ENCODE measurements around the gene LRP3.
"Not testable (repeated sequence)": the region's sequence is repeated elsewhere in the genome, so short reads cannot be mapped to it uniquely, and the experiment has no call there.

Gene LRP3

DNA sequence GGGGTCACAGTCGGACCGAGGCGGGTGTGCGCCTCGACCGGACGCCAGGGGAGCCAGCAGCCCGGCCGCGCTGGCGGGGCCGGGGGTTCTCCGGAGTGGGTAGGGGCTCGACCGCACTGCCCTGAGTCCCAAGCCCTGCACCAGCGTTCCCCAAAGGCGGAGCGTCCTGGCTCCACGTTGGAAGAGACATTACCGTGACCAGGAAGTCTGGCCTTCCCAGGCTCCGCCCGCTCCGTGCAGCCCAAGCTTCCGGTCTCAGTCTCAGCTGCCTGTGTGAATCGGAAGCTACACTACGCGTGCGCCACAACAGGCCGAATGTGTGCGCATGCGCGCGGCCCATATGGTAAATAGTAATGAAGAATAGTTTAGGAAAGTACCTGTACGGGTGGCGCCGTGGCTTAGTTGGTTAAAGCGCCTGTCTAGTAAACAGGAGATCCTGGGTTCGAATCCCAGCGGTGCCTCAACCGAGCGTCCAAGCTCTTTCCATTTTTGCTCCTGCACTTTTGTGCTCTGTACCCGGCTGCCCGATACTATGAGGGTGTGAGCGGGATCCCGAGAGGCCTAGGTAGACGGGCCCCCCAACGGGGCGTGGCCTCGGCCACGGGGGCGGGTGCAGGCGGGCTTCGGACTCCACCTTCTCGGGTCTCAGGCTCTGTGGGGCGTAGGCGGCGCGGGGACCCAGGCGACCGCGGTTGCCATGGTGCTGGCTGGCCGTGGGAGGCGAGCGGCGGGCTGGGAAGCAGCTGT, 17.3 kb upstream of the LRP3 start:
- DNase-seq, result peak; percentile 99

DNA sequence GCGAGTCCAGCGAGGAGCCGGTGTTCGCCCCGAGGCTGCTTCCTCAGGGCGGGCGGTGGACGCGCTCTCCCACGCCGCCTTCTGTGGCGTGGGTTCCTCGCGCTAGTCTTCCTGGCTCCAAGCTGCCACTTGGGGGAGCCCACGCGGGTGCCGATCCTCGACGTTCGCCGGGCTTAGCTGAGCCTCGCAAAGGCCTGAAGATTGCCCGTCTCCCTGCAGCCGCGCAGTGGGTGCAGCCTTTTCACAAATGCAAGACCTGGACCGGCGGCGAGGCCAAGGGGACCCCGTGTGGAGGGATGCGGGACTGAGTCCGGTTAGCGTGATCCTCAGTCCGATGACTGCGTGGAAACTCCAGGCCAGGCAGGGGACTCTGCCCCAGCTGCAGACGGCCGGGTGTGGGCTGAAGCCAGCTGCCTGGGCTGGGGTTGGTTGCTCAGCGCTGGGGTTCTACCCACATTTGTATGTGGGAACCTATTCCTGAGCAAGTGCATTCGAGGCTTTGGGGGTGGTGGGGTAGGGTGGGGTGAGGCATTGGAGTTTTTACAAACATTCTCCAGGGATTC, 16.6 kb upstream of the LRP3 start:
- DNase-seq, result no peak

DNA sequence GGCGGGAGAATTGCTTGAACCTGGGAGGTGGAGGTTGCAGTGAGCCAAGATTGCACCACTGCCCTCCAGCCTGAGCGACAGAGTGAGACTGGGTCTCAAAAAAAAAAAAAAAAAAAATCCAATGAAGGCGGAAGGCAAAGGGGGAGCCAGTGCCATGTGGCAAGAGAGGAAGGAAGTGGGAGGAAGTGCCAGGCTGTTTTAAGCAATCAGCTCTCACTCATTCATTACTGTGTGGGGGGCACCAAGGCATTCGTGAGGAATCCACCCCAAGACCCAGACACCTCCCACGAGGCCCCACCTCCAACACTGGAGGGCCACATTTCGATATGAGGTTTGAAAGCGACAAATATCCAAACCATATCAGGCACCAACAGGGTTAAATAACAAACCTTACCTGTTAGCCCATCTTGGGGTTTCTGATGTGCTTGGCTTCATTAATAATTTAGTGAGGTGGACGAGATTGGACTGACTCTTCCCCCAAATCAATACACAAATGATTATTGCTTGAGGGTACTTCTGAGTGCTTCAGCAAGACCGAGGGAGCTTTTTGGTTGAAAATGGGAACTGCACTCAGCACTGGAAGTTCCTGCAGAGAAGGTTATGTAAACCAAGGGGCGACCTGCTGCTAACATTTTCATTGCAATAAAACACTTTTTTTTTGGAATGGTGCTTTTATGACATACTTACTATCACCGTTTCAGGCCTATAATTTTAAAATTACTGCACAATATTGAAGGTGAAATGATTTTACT, 7.5 kb upstream of the LRP3 start:
- no peak for DNase-seq

DNA sequence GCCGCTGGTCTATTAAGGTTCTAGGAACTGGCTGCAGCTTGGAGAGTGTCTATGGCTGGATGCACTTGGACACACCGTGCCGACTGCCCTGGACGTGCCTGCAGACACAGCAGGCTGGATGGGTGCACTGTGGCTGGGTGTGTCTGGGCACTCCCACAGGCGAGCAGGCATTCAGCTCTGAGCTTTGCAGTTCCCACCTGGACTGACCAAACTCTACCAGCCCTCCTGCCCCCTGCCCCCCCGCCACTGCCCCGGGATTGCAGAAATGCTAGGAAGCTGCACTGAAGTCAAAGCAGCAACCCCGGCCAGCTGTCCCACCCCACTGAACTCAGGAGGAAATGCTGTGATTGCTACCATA, 7.0 kb upstream of the LRP3 start:
- no peak for DNase-seq

DNA sequence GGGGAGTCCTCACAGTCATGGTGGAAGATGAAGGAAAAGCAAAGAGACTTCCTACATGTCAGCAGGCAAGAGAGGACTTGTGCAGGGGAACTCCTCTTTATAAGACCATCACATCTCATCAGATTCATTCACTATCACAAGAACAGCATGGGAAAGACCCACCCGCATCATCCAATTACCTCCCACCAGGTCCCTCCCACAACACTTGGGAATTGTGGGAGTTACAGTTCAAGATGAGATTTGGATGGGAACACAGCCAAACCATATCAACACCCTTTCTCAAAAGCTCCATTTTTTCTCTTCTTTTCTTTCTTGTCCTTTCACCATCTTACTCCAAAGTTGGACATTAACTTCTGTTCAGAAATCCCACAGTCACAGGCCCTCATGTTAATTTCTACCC, 4.7 kb upstream of the LRP3 start:
- DNase-seq, result no peak

DNA sequence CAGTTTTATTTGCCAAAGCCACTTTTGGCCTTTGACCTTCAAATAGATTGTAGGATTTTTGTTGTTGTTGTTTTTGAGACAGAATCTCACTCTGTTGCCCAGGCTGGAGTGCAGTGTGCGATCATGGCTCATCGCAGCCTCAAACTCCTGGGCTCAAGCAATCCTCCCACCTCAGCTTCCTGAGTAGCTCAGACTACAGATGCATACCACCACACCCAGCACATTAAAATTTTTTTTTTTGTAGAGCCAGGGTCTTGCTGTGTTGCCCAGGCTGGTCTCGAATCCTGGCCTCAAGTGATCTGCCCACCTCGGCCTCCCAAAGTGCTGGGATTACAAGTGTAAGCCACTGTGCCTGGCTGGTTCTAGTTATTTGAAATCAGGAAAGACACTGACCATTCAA, 3.0 kb upstream of the LRP3 start:
- not testable (repeated sequence) for DNase-seq

DNA sequence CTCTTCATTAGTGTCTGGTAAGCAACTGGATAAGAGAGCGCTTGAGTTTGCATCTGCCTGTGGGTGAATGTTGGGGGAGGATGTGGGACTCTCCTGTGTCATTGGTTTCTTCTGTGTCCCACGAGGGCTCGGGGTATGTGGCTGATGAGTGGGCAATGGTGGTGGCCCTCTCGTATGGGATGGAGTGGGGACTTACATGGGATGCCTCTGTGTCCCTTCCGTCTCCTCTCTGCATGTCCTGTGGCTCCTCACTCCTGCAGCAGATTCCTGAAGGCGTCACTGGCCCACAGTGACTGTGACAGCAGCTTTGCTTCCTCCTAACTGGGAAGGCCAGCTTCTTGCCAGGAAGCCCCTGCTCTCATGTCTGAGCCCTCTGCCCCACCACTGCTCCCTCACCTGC, 2.6 kb upstream of the LRP3 start:
- no peak for DNase-seq

DNA sequence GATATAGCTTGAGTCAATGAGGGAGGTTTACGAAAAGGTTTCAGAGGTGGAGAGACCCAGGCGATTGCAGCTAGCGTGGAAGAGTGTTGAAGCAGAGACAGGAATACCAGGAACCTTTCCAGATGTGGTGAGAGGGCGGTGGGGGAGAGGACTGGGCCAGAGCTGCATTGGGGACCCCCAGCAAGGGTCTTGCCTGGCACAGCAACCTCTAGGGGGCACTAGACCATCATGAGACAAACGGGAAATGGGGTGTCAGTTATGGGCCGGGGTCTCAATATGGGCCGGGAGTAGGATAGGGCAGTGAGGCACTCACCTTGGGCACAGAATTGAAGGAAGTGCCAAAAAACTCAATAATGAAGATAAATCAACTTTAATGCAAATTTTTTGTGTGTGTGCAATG, 2.1 kb upstream of the LRP3 start:
- no peak for DNase-seq

DNA sequence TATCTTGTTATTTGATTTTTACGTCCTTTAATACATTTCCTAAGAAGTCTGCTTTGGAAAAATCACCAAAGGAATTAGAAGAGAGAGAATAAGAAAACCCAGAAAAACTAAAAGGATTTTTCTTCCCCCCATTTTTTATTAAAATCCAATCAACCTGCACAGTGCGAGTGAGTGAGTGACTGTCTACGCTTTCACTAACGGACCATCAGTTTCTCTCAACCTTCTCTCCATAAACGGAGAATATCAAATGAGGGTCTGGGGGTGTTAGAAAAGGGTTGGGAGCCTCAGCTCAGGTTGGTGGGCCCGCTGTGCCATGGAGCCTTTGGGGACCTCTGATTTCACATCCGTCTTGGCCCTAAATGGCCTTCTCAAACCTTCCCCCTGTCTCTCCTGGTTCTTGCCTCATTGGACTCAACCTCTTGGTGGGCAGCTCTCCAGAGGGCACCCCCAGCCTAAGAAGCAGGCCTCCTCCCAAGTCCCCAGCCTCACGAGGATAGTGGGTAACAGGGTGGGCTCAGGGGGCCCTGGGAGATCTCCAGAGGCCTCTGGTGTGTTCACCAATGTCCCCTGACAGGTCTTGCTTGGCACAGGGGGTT, 763 bp upstream of the LRP3 start:
- DNase-seq, result no peak

DNA sequence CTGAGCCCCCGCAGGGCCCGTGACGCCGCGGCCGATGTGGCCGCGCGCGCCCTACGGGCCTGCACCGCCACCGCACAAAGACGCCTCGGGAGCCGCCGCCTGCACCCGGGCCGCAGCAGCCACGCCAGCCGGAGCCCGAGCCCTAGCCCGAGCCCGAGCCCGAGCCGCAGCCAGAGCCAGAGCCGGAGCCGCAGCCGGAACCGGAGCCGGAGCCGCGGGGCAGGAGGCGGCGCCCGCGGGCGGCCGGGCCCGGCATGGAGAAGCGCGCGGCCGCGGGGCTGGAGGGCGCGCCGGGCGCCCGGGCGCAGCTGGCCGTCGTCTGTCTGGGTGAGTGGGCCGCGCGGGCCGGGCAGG, 379 bp downstream of the LRP3 start:
- DNase-seq, result no peak

DNA sequence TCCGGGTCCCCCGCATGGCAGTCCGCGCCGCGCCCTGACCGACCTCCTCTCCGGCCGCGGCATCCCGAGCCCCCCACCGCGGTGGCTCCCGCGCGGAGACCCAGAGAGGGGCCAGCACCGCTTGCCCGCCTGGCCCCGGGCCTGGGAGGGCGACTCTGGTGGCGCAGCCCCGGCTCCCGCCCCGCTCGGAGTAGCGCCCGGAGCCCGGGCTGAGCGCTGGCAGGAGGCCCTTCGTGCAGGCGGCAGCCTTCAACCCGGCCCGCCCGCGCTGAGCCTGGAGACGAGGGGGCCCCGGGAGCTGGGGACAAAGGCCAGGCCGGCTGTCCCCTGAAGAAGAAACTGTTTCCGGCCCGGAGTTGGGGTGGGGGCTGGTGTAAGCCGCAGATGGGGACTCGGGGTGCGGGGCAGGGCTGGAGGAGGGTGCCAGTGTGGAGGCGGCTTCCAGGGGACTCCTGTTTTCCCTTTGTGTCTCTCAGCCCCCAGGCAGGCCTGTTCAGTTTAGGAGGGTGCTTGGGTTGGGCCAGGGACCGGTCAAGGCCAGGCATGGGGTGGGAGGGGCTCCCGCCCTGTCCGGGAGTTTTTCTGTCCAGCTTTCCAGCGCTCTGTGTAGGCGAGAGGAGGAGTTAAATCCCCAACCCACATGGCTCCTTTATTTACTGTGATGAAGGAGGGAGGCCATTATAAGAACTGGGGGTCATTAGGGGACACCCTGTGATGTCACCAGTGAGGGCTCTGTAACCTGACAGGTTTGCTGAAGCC, 935 bp downstream of the LRP3 start:
- DNase-seq, result peak; percentile 3

DNA sequence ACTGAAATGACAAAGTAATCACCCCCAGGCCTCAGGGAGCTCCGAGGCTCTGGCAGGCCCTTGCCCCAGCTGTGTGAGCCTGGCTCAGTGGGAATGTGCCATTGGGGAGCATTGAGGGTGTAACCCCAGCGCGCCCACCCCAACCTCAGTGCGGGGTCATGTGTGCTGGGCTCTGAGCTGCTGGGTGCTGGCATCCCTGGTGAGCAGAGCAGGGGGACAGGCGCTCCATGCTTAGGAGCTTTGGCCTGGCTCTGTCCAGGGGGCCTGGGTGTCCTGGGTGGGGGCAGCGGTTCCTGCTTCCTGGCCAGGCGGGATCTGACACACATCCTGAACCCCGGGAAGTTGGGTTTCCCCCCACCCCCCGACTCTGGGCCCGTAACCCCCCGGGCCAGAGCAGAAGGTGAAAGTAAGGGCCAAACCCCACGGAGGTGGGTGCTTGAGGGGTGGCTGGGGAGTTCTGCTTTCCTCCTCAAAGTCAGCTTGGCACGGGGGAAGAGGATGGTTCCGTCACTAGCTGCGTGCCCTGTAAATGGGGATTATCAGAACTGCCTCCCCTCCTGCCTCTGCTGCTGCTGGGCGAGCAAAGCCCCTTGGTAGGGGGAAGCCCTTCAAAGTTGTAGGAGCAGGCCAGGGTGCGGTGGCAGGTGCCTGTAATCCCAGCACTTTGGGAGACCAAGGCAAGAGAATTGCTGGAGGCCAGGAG, 1.7 kb downstream of the LRP3 start:
- DNase-seq, result no peak

DNA sequence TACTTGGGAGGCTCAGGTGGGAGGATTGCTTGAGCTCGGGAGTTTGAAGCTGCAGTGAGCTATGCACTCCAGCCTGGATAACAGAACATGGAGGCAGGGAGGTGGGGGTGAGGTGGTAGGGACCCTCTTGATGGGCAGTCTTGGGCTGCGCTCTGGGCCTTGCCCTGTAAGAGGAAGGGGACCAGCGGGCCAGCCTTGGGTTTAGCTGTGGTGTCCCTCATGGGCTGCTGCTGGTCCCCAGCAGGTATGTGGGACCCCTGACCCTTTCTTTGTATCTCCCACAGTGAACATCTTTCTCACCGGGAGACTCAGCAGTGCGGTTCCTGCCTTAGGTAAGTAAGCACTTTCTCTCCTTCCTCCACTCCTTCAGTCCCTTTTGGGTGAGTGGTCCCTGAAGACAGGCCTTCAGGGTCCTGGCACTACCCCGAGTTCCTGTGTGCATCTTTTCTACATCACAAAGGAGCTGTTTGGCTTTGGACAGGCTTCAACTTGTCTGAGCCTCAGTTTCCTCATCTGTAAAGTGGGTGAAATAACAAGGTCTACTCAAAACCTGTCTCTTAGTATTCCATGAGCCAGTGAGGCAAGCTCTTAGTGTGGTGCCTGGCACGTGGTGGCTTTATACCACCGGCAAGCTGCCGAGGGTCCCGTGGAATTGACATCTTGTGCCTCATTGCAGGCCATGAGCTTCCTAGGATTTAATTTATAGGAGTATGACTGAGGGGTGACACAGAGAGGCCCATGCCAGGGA, 2.5 kb downstream of the LRP3 start:
- no peak for DNase-seq

DNA sequence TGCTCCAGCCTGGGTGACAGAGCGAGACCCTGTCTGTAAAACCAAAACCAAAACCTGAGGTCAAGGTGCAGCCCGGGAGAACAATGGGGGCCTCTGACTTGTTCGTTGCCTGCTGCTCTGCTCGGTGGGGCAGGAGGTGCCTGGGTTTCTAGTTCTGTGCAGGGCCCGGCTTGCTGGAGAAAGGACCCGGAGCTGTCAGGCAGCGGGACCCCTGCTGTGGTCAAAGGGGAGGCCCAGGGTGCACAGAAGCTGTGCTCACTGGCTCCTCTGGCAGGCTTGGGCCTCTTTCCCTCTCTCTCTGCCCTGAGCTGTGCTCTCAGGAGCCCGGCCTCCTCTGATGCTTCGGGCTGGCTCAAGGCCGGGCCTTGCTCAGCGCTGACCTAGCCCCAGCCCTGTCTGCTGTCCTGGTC, 3.5 kb downstream of the LRP3 start:
- DNase-seq, result no peak

DNA sequence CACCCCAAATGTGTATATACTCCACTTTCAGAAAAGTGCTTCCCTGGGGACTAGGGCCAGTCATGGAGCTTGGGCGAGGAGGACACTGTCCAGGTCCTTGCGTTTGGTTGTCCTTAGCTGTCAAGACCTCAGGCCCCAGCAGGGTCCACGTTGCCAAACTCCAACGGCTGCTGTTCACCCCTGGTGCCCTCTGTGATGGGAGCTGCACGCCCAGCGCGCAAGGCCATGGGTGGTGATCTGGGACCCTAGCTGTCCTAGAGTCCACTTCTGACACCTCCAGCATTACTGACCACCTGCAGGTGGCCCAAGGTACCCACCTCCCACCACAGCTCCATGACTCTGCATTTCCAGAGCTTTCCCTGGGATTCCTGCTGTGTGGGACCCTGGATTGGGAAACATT, 4.0 kb downstream of the LRP3 start:
- DNase-seq, result no peak

DNA sequence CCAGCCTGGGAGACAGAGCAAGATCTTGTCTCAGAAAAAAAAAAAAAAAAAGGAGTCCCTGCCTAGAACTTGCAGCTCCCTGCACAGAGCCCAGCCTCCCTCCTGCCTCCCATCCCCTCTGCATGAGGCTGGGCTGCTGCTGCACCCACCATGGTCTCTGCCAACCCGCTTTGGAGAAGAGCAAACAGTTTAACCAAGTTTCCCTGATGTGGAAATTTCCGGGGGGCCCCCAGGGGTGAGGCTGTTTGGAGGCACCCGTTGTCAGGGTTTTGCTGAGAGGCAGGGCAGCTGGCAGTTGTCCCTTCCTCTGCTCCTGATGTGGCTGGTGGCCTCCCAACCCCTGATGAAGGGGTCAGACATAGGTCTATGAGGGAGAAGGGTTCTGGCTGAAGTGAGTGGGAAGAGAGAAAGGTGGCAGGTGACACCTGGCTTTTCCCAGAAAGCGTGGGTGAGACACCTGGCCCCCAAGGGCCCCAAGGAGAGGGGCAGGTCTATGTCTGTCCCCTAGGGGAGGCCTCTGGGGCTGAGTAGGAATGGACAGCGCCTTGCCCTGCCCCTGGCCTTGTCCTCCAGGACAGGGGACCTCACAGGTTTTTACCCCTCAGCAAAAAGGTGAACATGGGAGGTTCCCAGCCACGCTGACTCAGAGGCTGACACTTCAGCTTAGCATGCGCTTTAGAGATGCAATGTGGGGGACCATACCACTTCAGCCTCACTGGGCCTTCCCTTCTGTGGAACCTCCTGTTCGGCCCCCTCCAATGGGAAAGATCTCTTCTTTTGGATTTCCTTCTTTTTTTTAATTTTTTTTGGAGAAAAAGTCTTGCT, 5.5 kb downstream of the LRP3 start:
- no peak for DNase-seq

DNA sequence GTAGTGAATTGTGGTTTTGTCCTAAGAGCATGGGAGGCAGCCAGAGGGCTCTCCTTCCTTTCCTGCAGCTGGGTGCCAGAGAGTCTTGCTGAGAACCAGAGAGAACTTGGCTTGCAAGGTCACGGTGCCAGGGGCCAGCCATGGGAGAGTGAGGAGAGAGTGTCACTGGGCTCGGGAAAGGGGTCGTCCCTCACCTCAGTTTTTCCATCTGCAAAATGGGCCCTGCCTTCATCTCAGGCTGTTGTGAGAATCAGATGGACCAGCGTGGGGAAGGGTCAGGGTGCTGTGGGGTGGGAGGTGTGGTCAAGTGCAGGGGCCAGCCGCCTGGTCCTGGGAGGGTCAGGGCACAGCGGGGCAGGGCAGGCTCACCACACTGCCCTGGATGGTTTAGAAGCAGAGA, 7.3 kb downstream of the LRP3 start:
- no peak for DNase-seq

DNA sequence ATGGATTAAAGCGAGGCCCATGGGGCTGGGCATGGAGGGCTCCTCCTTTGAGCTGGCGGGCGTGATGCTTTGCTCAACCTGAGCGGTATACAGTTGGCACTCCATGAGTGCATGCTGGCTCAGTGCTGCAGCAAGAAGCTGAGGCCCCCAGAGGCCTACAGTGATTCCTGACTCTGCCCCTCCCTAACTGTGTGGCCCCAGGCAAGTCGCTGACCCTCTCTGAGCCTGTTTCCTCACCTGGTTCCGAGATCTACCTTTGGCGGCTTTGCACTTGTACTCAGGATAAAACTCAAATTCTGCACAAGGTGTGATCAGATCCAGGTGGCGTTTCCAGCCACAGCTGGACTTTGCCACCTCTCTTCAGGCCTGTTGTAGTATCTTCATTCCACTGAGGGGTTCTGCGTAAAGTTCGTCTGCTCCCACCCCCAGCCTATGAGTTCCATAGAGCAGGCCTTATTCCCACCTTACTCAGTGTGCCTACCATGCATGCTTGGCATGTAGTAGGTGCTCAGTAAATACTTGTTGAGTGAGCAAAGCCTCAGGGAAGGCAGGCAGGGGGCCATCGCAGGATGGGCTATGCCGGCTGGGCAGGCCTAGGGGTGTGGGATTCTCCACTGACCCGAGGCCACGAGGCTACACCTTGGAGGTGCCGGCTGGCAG, 7.9 kb downstream of the LRP3 start:
- no peak for DNase-seq

DNA sequence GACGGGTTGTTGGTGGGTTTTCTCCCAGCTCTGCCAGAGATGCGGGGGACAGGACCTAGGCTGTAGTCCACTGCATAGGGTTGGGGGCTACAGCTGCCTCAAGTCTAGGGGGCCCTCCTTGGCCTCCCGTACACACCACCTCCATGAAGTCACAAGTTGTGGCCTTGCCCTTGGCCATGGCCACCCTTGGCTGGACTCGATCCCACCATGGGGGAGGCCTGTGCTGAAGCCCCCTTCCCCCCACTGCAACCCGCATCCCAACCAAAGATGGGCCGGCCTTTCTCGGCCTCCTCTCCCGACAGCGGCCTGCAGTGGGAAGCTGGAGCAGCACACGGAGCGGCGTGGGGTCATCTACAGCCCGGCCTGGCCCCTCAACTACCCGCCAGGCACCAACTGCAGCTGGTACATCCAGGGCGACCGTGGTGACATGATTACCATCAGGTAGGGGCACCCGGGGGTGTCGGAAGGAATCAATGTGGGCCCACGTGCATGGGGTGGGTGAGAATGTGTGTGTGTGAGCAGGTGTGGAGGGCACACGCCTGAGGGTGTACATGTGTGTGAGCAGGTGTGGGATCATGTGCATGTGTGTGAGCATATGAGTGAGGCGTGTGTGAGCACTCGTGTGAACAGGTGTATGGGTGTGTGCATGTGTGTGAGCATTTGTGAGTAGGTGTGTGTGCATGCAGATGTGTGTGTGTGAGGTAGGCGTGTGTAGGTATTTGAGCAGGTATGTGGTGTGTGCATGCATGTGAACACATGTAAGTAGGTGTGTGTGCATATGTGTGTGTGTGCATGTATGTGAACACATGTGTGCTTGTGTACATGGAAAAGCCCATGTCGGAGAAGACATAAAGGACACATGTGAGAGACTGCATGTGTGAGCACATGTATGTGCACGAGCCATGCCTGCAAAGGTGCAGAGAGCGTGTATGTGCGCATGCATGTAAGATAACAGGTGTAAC, 8.7 kb downstream of the LRP3 start:
- DNase-seq, result no peak

All from fibroblast of skin of right quadriceps (primary cell).